Measurements from ENCODE around the gene TNFSF15.

Gene TNFSF15

DNA sequence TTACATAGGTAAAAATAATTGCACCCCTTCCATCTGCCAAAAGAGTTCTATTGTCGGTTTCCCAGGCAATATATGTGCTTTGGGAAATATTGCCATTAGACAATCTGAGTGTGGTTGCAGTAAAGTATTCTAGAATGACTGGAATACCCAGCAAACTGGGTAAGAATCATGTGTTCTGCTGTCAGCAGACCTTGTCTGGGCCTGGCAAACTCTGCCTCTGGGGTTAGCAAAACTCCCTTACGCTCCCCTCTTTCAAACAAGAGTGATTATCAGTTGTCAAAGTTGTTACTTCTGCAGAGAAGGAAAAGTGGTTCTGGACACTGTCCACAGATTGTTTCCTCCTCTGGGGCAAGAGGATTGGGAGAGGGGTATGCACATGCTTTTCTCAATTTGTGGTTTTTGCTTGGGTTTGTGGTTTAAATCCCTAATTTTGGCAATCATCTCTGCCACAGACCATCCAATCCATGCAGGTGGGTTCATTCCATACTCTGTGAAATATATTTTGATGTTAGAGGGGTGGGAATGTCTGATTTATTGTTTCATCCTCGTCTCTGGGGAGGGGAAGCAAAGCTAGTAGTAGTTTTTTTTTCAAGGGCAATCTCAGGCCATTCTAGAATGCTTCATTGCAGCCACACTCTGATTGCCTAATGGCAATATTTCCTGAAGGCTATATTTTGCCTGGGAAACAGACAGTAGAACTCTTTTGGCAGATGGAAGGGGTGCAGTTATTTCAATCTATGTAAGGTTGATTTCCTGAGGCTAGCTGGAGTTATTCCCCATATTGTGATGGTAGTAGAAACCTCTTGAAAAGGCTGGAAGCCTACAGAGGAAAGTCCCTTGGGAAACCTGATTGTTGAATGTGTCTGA lies 24.0 kb upstream of the TNFSF15 start:
- Histone ChIP-seq H3K27ac (ENCODE audit: low read length) (no peak overlapping the region), H3K4me2 (ENCODE audit: low read depth, low read length) (no peak overlapping the region), H3K9me2 (replicated peaks; ENCODE audit: insufficient read depth, low read length) (no peaks in the 10 kb centered on the region), H3K4me3 (ENCODE audit: low read length) (no peak overlapping the region), H3K36me3 (replicated peaks; ENCODE audit: insufficient read depth, low read length) (no peaks in the 10 kb centered on the region), H3K4me1 (ENCODE audit: low read length) (no peaks in the 10 kb centered on the region), H4K20me1 (ENCODE audit: insufficient read depth, low read length) (no peaks in the 10 kb centered on the region), H3K9ac (ENCODE audit: low read length) (no peak overlapping the region), H3K27me3 (replicated peaks; ENCODE audit: insufficient read depth, low read length) (no peaks in the 10 kb centered on the region), H3K79me2 (ENCODE audit: low read length) (no peaks in the 10 kb centered on the region), H3F3A (ENCODE audit: insufficient read depth, low read length) (no peaks in the 10 kb centered on the region), H2AFZ (ENCODE audit: low read length) (no peak overlapping the region), H3K9me3 (replicated peaks; ENCODE audit: insufficient read depth, low read length) (no peaks in the 10 kb centered on the region; the same call in 1 of the 2 replicates)
- no peak for TF ChIP-seq EZH2 (optimal IDR thresholded peaks at IDR 0.05; ENCODE audit: low read depth, low read length)
- TF ChIP-seq EZH2phosphoT487 (IDR thresholded peaks at IDR 0.05; ENCODE audit: low read length), result no peak
- TF ChIP-seq, protein P1, sequence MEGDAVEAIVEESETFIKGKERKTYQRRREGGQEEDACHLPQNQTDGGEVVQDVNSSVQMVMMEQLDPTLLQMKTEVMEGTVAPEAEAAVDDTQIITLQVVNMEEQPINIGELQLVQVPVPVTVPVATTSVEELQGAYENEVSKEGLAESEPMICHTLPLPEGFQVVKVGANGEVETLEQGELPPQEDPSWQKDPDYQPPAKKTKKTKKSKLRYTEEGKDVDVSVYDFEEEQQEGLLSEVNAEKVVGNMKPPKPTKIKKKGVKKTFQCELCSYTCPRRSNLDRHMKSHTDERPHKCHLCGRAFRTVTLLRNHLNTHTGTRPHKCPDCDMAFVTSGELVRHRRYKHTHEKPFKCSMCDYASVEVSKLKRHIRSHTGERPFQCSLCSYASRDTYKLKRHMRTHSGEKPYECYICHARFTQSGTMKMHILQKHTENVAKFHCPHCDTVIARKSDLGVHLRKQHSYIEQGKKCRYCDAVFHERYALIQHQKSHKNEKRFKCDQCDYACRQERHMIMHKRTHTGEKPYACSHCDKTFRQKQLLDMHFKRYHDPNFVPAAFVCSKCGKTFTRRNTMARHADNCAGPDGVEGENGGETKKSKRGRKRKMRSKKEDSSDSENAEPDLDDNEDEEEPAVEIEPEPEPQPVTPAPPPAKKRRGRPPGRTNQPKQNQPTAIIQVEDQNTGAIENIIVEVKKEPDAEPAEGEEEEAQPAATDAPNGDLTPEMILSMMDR (IDR thresholded peaks at IDR 0.05; ENCODE audit: low read length), result no peak
- DNase-seq, result no peak

DNA sequence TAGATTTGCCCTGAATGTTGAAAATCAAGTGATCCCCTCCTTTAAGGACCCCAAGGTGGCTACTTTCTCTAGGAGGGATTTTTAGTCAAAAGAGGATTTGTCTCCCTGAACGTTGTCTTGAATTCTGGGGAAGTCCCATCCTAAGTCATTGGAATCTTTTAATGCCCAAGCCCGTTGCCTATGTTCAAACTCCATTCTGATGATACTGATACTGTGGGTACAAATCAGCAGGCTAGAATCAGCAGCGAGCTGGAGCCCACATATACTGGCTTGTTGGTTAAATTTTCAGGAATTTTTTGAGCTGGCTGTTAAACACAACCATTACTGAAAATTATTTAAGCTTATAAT lies 22.4 kb upstream of the TNFSF15 start:
- DNase-seq, result no peak
- TF ChIP-seq EZH2phosphoT487 (IDR thresholded peaks at IDR 0.05; ENCODE audit: low read length), result no peak
- TF ChIP-seq EZH2 (optimal IDR thresholded peaks at IDR 0.05; ENCODE audit: low read depth, low read length), result no peak
- TF ChIP-seq, protein P1 (IDR thresholded peaks at IDR 0.05; ENCODE audit: low read length), result no peak
- Histone ChIP-seq H3K4me3 (ENCODE audit: low read length) (no peak overlapping the region), H3K27ac (ENCODE audit: low read length) (no peak overlapping the region), H3K4me1 (ENCODE audit: low read length) (peaks cover 6% of the 10 kb centered on the region), H3K27me3 (replicated peaks; ENCODE audit: insufficient read depth, low read length) (no peaks in the 10 kb centered on the region), H3K9me3 (replicated peaks; ENCODE audit: insufficient read depth, low read length) (no peaks in the 10 kb centered on the region; the same call in 1 of the 2 replicates), H3K9ac (ENCODE audit: low read length) (no peak overlapping the region), H3K36me3 (replicated peaks; ENCODE audit: insufficient read depth, low read length) (no peaks in the 10 kb centered on the region), H3K9me2 (replicated peaks; ENCODE audit: insufficient read depth, low read length) (no peaks in the 10 kb centered on the region), H4K20me1 (ENCODE audit: insufficient read depth, low read length) (no peaks in the 10 kb centered on the region), H2AFZ (ENCODE audit: low read length) (no peak overlapping the region), H3K79me2 (ENCODE audit: low read length) (no peaks in the 10 kb centered on the region), H3F3A (ENCODE audit: insufficient read depth, low read length) (no peaks in the 10 kb centered on the region), H3K4me2 (ENCODE audit: low read depth, low read length) (no peak overlapping the region)

DNA sequence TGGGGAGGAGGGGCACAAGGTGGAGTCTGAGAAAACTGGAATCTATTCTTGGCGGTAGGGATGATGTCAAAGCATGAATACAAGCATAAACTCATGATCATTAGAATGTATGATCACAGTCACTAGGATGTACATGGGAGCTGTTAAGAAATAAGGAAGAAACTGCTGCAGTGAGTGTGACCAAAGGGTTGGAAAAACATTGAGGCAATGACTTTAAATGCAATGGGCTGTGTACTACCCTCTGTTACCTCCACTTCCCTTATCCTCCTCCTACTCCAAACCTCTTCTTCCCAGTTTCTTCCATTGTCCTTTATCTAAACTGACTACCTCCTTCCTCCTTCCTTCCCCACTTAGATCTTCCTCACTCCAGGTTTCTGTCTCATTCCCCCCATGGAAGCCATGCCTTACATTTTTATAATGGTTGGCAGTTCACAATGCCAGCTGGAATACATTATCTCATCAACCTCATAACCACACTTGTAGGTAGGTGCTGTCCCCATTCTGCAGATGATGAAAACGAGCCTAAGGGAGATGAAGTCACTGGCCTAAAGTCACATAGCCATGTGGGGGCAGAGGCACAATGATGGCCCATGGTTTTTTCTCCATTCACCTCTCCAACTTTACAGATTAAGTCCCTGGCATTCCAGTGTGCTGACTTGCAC lies 21.9 kb upstream of the TNFSF15 start:
- Histone ChIP-seq H3K9ac (ENCODE audit: low read length) (no peak overlapping the region), H3K27me3 (replicated peaks; ENCODE audit: insufficient read depth, low read length) (no peaks in the 10 kb centered on the region), H3K4me3 (ENCODE audit: low read length) (no peak overlapping the region), H3K9me2 (replicated peaks; ENCODE audit: insufficient read depth, low read length) (no peaks in the 10 kb centered on the region), H4K20me1 (ENCODE audit: insufficient read depth, low read length) (no peaks in the 10 kb centered on the region), H3K27ac (ENCODE audit: low read length) (no peak overlapping the region), H3K9me3 (replicated peaks; ENCODE audit: insufficient read depth, low read length) (no peaks in the 10 kb centered on the region; the same call in 1 of the 2 replicates), H2AFZ (ENCODE audit: low read length) (no peak overlapping the region), H3K4me1 (ENCODE audit: low read length) (peaks cover 11% of the 10 kb centered on the region), H3K36me3 (replicated peaks; ENCODE audit: insufficient read depth, low read length) (no peaks in the 10 kb centered on the region), H3K79me2 (ENCODE audit: low read length) (no peaks in the 10 kb centered on the region), H3K4me2 (ENCODE audit: low read depth, low read length) (no peak overlapping the region), H3F3A (ENCODE audit: insufficient read depth, low read length) (peaks cover 5% of the 10 kb centered on the region; the same call in 1 of the 2 replicates)
- DNase-seq, result no peak
- TF ChIP-seq, protein P1 (IDR thresholded peaks at IDR 0.05; ENCODE audit: low read length), result no peak
- TF ChIP-seq EZH2phosphoT487 (IDR thresholded peaks at IDR 0.05; ENCODE audit: low read length) (no peak), EZH2 (optimal IDR thresholded peaks at IDR 0.05; ENCODE audit: low read depth, low read length) (no peak)

Measured in MM.1S (cell line).